Measurements from ENCODE around the gene SEPHS1.

GRCh38 chr10:13383399-13383761 is 35.3 kb upstream of the SEPHS1 start:
- TF ChIP-seq, protein P1, sequence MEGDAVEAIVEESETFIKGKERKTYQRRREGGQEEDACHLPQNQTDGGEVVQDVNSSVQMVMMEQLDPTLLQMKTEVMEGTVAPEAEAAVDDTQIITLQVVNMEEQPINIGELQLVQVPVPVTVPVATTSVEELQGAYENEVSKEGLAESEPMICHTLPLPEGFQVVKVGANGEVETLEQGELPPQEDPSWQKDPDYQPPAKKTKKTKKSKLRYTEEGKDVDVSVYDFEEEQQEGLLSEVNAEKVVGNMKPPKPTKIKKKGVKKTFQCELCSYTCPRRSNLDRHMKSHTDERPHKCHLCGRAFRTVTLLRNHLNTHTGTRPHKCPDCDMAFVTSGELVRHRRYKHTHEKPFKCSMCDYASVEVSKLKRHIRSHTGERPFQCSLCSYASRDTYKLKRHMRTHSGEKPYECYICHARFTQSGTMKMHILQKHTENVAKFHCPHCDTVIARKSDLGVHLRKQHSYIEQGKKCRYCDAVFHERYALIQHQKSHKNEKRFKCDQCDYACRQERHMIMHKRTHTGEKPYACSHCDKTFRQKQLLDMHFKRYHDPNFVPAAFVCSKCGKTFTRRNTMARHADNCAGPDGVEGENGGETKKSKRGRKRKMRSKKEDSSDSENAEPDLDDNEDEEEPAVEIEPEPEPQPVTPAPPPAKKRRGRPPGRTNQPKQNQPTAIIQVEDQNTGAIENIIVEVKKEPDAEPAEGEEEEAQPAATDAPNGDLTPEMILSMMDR (IDR thresholded peaks at IDR 0.05; ENCODE audit: extremely low read depth in 1 of 2, insufficient read depth in 1 of 2, low read depth in 1 of 2, low read length in 2 of 2), result no peak
- TF ChIP-seq EZH2 (IDR thresholded peaks at IDR 0.05; ENCODE audit: borderline replicate concordance, low read depth, low read length, severe bottlenecking) (no peak), FOS (IDR thresholded peaks at IDR 0.05; ENCODE audit: borderline replicate concordance, insufficient read depth, low read length) (no peak), POLR2A (IDR thresholded peaks at IDR 0.05; ENCODE audit: low read depth, low read length) (no peak), MAX (IDR thresholded peaks at IDR 0.05; ENCODE audit: insufficient read depth, insufficient read length) (no peak), MYC (IDR thresholded peaks at IDR 0.05; ENCODE audit: low read depth, low read length) (no peak), GATA2 (IDR thresholded peaks at IDR 0.05; ENCODE audit: insufficient read depth, insufficient read length, low read depth, low read length) (no peak), JUN (IDR thresholded peaks at IDR 0.05; ENCODE audit: borderline replicate concordance, insufficient read depth, insufficient read length, low read depth) (no peak), POLR2AphosphoS5 (IDR thresholded peaks at IDR 0.05; ENCODE audit: insufficient read depth, low read depth, low read length) (no peak)

Measured in endothelial cell of umbilical vein (primary cell).